Stimulated activated CD4-positive, alpha-beta T cell treated with anti-CD3 and anti-CD28 coated beads, TNF-alpha, amount 100 ng/mL, for 1 hour (primary cell): ENCODE data around the gene UST.

Experiments used
- DNase-seq, 3 donors: peaks; one replicate each; pipeline ENCODE4 v3.0.0-alpha.2; 2020; ENCODE audit warnings: low read depth in 3 of 3, low spot score in 1 of 3

Gene UST

DNA sequence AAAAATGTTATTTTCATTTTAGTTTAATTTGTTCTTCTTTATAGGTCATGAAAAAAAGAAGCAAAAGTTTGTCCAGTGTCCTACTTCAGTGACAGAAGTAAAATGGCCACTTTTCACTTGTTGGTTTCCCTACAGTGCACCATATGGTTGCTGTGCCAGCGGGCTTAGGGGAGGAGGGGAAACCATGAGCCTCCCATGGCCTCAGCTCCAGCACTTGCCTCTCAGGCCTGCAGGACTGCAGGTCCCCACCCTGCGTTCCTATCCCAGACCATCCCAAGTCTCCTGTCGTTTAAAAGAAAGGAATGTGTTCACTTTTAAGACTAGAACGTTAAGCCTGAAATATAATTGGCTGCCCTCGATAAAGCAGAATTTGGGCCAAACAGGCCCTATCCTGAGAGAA, 360.7 kb downstream of the UST start:
- DNase-seq: no peak

- no peak for DNase-seq
Measured at GRCh38 chr6:149108038-149108748, 361.4 kb downstream of the UST start.

GRCh38 chr6:149108749-149109100, 361.9 kb downstream of the UST start:
- no peak for DNase-seq

GRCh38 chr6:149109397-149110070, 362.7 kb downstream of the UST start:
- no peak for DNase-seq

DNA sequence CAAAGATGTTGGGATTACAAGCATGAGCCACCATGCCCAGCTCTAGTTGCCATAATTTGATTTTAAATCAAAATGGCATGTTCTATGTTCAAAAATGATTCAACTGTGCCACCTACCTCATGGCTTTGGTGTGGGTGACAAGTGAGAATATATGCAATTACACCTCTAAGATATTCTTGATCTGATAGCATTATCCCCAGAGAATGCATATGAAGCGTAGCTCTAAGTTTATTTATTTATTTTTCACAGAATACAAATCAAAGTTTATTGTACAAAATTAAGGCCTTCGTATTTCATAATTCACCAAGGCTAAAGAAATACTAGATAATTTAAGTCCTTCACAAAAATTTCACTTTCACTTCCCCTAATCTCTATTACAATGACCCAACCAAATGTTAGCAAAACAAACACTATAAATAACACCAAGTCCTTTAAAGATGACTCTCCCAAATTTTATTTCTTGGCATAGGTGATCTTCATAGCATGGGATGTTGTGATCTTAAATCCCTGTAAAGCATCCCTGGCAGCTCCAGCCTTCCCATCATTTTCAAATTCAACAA, 364.8 kb downstream of the UST start:
- DNase-seq: no peak

DNA sequence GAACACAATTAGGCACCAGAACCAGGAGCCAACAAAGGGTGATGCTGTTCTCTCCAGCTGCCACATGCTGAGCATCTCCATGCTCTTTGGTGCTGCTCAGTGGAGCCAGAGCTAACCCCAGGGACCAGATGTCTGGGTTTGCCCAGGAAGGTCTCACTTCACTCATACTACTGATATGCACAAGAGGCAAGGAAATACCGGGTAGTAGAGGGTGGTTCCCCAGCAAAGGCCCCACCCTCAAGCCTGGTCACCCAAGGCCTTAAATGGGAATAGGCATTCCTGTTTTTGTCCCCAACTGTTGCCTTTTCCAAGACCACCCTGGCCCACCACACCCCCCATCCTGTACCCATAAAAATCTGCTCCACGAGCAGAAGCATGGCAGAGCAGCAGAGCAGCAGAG, 366.1 kb downstream of the UST start:
- DNase-seq: no peak

GRCh38 chr6:149114167-149114566, 367.3 kb downstream of the UST start:
- DNase-seq: no peak

DNA sequence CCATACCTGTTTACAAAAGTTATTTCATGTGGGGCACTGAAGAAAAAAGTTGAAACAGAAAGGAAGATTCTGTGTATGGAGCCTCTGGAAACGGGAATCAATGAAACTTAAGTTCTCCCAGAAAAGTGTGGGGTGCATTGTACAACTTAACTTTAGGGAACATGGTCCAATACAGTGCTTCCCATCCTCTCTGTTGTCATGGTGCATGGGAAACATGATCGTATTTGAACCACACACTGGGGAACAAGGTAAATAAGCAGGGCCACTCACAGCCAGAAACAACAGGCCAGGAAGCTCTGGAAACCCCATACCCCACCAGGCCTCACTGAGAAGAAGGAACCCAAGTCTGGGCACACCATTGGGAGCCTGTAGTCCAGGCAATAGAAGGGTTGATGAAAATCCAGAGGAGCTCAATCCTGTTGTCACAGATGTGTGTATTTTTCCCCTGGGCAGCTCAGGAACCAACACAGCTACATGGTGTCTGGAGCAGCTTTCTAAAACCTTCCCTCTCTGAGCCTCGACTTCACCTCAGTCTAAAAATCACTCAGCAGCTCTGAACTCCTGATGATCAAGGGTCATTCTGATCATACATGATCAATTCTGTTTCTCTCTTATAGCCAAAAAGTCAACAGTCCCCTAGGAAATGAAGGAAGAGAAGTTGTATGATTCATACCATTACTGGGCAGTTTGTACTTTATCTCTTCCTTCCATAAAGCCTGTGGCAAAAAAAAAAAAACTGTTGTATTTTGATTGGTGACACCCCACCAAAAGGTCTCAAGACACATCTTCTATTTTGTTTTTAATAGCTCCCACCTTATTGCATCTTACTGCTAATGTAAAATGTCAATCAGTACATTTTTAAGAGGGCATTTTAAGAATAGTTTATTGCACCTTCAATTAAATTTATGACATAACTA, 372.2 kb downstream of the UST start:
- no peak for DNase-seq

DNA sequence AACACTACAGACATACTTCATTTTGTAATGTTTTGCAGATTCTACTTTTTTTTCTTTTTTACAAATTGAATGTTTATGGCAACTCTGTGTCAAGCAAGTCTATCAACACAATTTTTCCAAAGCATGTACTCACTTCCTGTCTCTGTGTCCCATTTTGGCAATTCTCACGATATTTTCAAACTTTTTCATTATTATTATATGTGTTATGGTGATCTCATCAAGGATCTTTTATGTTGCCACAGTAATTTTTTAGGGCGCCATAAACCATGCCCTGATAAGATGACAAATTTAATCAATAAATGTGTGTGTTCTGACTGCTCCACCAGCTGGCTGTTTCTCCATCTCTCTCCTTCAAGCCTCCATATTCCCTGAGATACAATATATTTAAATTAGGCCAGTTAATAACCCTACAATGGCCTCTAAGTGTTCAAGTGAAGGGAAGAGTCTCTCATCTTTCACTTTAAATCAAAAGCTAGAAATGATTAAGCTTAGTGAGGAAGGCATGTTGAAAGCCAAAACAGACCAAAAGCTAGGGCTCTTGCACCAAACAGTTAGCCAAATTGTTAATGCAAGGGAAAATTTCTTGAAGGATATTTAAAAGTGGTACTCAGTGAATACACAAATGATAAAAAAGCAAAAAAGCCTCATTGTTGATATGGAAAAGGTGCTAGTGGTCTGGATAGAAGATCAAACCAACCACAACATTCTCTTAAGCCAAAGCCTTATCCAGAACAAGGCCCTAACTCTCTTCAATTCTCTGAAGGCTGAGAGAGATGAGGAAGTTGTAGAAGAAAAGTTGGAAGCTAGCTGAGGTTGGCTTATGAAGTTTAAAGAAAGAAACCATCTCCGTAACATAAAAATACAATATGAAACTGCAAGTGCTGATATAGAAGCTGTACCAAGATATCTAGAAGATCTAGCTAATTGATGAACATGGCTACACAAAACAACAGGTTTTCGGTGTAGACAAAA, 376.3 kb downstream of the UST start:
- no peak for DNase-seq

GRCh38 chr6:149125309-149125708, 378.5 kb downstream of the UST start:
- no peak for DNase-seq
